GM12878 (cell line): ENCODE data around the gene SMAD5. TPM values are rescaled to one million over a fixed set of nuclear protein-coding genes. Genes with fewer than 3 reads are reported as not detected.

Experiments
- ATAC-seq: fragments of 200-7000 bp; cut with Tn5 transposase; 3 replicates; pipeline ENCODE4 v1.9.1; 2020; ENCODE audit warnings: mild to moderate bottlenecking, moderate library complexity
- BruUV-seq: library from RNA; stranded (reverse); fragments of 400-500 nt; replicated peaks from 2 replicates; lab custom pipeline; 2021; lab: Mats Ljungman, UMichigan
- CTCF ChIA-PET: fragments of 300-600 bp; sonication (Branson Sonifier 250); formaldehyde crosslinking; extraction: SDS; loops from one replicate; lab custom pipeline; 2021; ENCODE audit warnings: inconsistent platforms; lab: Yijun Ruan, JAX
- POLR2A ChIA-PET: fragments of 350-600 bp; formaldehyde crosslinking; extraction: SDS; loops from one replicate; lab custom pipeline; 2021; ENCODE audit warnings: inconsistent platforms; lab: Charles Lee
- RAD21 ChIA-PET: fragments of 300-600 bp; sonication (Branson Sonifier 250); formaldehyde crosslinking; loops from one replicate; lab custom pipeline; 2023; ENCODE audit warnings: antibody characterized with exemption; ENCODE audit not compliant: unreplicated experiment; lab: Charles Lee
- SMC1A ChIA-PET: fragments of 300-600 bp; sonication (Branson Sonifier 250); formaldehyde crosslinking; loops from one replicate; lab custom pipeline; 2023; ENCODE audit not compliant: unreplicated experiment, uncharacterized antibody; lab: Charles Lee
- DNase-seq: peaks from one replicate; pipeline ENCODE4 v3.0.0-alpha.2; 2011; ENCODE audit warnings: low read depth, low spot score
- FAIRE-seq: peaks from 3 replicates; lab custom pipeline; 2011; peaks lifted over from hg19 to GRCh38; lab: Jason Lieb, UNC
- H2AFZ ChIP-seq: 2 replicates; pipeline ENCODE4 v1.6.0; 2011; ENCODE audit warnings: low read depth, low read length, control low read depth; ENCODE audit not compliant: control insufficient read depth
- H3K27ac ChIP-seq: 2 replicates; pipeline ENCODE4 v1.5.1; 2011; ENCODE audit warnings: control low read depth; ENCODE audit not compliant: control insufficient read depth, insufficient read depth
- H3K27me3 ChIP-seq, 2 experiments: replicated peaks in 1 of 2; 2 replicates each; pipeline versions ENCODE4 v1.6.0 to v1.6.1; 2011; ENCODE audit warnings: low read length in 1 of 2; ENCODE audit not compliant: control insufficient read depth in 2 of 2, insufficient read depth in 2 of 2
- H3K36me3 ChIP-seq, 2 experiments: 2 replicates each; pipeline ENCODE4 v1.5.1; 2011; ENCODE audit warnings: low read length in 1 of 2; ENCODE audit not compliant: control insufficient read depth in 2 of 2, insufficient read depth in 2 of 2
- H3K4me1 ChIP-seq: 2 replicates; pipeline ENCODE4 v1.6.1; 2011; ENCODE audit warnings: mild to moderate bottlenecking, low read length, moderate library complexity, mixed read lengths; ENCODE audit not compliant: control insufficient read depth, insufficient read depth
- H3K4me2 ChIP-seq: 2 replicates; pipeline ENCODE4 v1.6.0; 2011; ENCODE audit warnings: control low read depth; ENCODE audit not compliant: control insufficient read depth, insufficient read depth
- H3K4me3 ChIP-seq: fragments of 200-600 bp; sonication (generic); 2 replicates; pipeline ENCODE4 v1.5.1; 2016
- H3K79me2 ChIP-seq: 2 replicates; pipeline ENCODE4 v1.6.0; 2011; ENCODE audit warnings: low read length; ENCODE audit not compliant: control insufficient read depth, insufficient read depth
- H3K9ac ChIP-seq: 2 replicates; pipeline ENCODE4 v1.8.0; 2011; ENCODE audit warnings: low read length, control low read depth, mixed read lengths; ENCODE audit not compliant: control insufficient read depth, insufficient read depth
- H3K9me3 ChIP-seq: replicated peaks from 3 replicates; pipeline ENCODE4 v1.5.1; 2011; ENCODE audit warnings: mild to moderate bottlenecking, low read length; ENCODE audit not compliant: control insufficient read depth, insufficient read depth
- H4K20me1 ChIP-seq: 2 replicates; pipeline ENCODE4 v1.6.0; 2011; ENCODE audit not compliant: control insufficient read depth, insufficient read depth
- BCL3 ChIP-seq: IDR thresholded peaks from 2 replicates; pipeline ENCODE4 v1.6.1; 2011; ENCODE audit warnings: borderline replicate concordance, low read depth, mild to moderate bottlenecking, moderate library complexity, low read length; ENCODE audit not compliant: insufficient read depth, poor library complexity, severe bottlenecking
- CBX3 ChIP-seq: fragments of 200-600 bp; sonication (generic); IDR thresholded peaks from 2 replicates; pipeline ENCODE4 v1.6.1; 2016; ENCODE audit warnings: low read depth, borderline replicate concordance
- CHD1 ChIP-seq: IDR thresholded peaks from 2 replicates; pipeline ENCODE4 v1.6.1; 2012; ENCODE audit warnings: low read depth, low read length, improper control_type of control experiment
- E4F1 ChIP-seq: fragments of 450-650 bp; IDR thresholded peaks from 2 replicates; pipeline ENCODE4 v1.6.1; 2018; ENCODE audit warnings: borderline replicate concordance, mild to moderate bottlenecking; ENCODE audit not compliant: partially characterized antibody
- HDAC2 ChIP-seq: fragments of 200-600 bp; sonication (generic); IDR thresholded peaks from 2 replicates; pipeline ENCODE4 v1.6.1; 2017
- IRF5 ChIP-seq: fragments of 450-650 bp; IDR thresholded peaks from 2 replicates; pipeline ENCODE4 v1.6.1; 2017; ENCODE audit warnings: borderline replicate concordance
- NFIC ChIP-seq: IDR thresholded peaks from 2 replicates; pipeline ENCODE4 v1.6.1; 2012; ENCODE audit warnings: low read depth, mild to moderate bottlenecking, inconsistent platforms, low read length, moderate library complexity
- NR2C2 ChIP-seq: IDR thresholded peaks from 2 replicates; pipeline ENCODE4 v1.6.1; 2011; ENCODE audit warnings: borderline replicate concordance, low read depth; ENCODE audit not compliant: control insufficient read depth, insufficient read length
- PKNOX1 ChIP-seq: fragments of 450-650 bp; IDR thresholded peaks from 2 replicates; pipeline ENCODE4 v1.6.1; 2016; ENCODE audit warnings: mild to moderate bottlenecking
- PML ChIP-seq: IDR thresholded peaks from 2 replicates; pipeline ENCODE4 v1.6.1; 2012; ENCODE audit warnings: low read length, inconsistent platforms
- POLR2A ChIP-seq: IDR thresholded peaks from 2 replicates; pipeline ENCODE4 v1.6.1; 2011; ENCODE audit warnings: low read depth, mild to moderate bottlenecking, low read length
- RAD21 ChIP-seq: IDR thresholded peaks from 2 replicates; pipeline ENCODE4 v1.6.1; 2011; ENCODE audit warnings: mild to moderate bottlenecking, low read depth, low read length, moderate library complexity; ENCODE audit not compliant: insufficient read depth
- RUNX3 ChIP-seq: IDR thresholded peaks from 2 replicates; pipeline ENCODE4 v1.6.1; 2012; ENCODE audit warnings: low read length, inconsistent platforms
- SIN3A ChIP-seq: IDR thresholded peaks from 2 replicates; pipeline ENCODE4 v1.6.1; 2012; ENCODE audit warnings: low read depth, low read length, improper control_type of control experiment
- TBL1XR1 ChIP-seq: IDR thresholded peaks from 2 replicates; pipeline ENCODE4 v1.6.1; 2012; ENCODE audit warnings: low read depth, low read length, improper control_type of control experiment
- TCF3 ChIP-seq: IDR thresholded peaks from 2 replicates; pipeline ENCODE4 v1.6.1; 2012; ENCODE audit warnings: low read depth, mild to moderate bottlenecking, low read length, borderline replicate concordance; ENCODE audit not compliant: insufficient read depth
- ZNF217 ChIP-seq: fragments of 450-650 bp; IDR thresholded peaks from 2 replicates; pipeline ENCODE4 v1.6.1; 2017; ENCODE audit warnings: antibody characterized with exemption, mild to moderate bottlenecking
- WGBS: methylation state at CpG from one replicate; pipeline ENCODE4 v1.1.6; 2016; ENCODE audit warnings: low lambda C conversion rate; ENCODE audit not compliant: insufficient replicate concordance, insufficient coverage; ENCODE audit errors: missing lambda C conversion rate; 5-methylcytosine and 5-hydroxymethylcytosine counted together
- in situ Hi-C: fragments of 300-500 bp; cut with MboI; formaldehyde crosslinking; loops from 9 replicates; pipeline ENCODE4 v1.14.3; 2018; ENCODE audit warnings: mixed read lengths
- intact Hi-C: fragments of 100-400 bp; cut with micrococcal nuclease; formaldehyde crosslinking; loops from one replicate; pipeline ENCODE4 v1.14.2; 2022; ENCODE audit not compliant: unreplicated experiment
- polyA plus RNA-seq, 11 experiments: library from polyadenylated mRNA; depleted of rRNA in 4 of 11; unstranded in 6 of 11; stranded (reverse) in 5 of 11; fragments of >200 nt; fragmentation: Nextera tagmentation in 4 of 11; fragmentation: Illumina TruSeq in 1 of 11; extraction: Ambion mirVana in 4 of 11; extraction: Trizol in 1 of 11; gene quantifications; 1 replicate in 1 of 11; 2 replicates in 10 of 11; pipeline versions ENCODE4 v1.2.1 to v1.2.3, GENCODE V29; 2011 to 2016; ENCODE audit warnings: inconsistent platforms in 2 of 11, missing spikeins in 2 of 11, low read depth in 1 of 11
- total RNA-seq, 4 experiments: library from RNA; depleted of rRNA in 3 of 4; stranded (reverse); fragments of >200 nt in 3 of 4; fragmentation: Illumina TruSeq in 1 of 4; extraction: Trizol in 1 of 4; gene quantifications; 2 replicates each; pipeline versions ENCODE4 v1.2.1 to v1.2.3, GENCODE V29; 2013 to 2021
- TF ChIP-seq, protein P1 (sequence below): fragments of 450-650 bp; IDR thresholded peaks from 2 replicates; pipeline ENCODE4 v1.6.1; 2014; ENCODE audit warnings: mild to moderate bottlenecking

SMAD5 gene
- total and polyA plus RNA-seq, 10 of the 15 experiments (the other 5 are each of a cell fraction or from before 2014, with no cell fraction given): 3.6 to 40.6 (median 11.7) TPM

DNA sequence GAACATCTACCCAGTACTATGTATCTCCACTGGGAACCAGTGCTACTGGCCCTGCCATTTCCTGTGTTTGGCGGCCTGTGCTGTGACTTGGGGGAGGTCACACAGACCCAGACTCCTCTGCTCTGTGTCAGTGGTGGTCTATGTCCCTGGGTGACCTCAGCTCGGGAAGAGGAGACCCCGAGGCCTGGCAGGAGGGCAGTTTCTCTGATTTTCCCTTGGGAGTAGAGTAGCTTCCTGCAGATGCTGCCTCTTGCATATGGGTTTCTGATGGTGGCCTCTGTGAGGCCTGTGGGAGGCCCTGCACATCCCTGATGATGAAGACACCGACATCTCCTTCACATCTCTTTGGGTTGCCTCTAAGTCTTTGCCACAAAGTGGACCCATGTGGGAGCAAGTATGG lies 73.3 kb downstream of the SMAD5 start (continued):
- TF ChIP-seq E4F1: no peak
- TF ChIP-seq IRF5: no peak
- TF ChIP-seq NFIC: no peak
- TF ChIP-seq HDAC2: no peak
- TF ChIP-seq PKNOX1: no peak
- no peak for TF ChIP-seq TBL1XR1
- TF ChIP-seq NR2C2: no peak

DNA sequence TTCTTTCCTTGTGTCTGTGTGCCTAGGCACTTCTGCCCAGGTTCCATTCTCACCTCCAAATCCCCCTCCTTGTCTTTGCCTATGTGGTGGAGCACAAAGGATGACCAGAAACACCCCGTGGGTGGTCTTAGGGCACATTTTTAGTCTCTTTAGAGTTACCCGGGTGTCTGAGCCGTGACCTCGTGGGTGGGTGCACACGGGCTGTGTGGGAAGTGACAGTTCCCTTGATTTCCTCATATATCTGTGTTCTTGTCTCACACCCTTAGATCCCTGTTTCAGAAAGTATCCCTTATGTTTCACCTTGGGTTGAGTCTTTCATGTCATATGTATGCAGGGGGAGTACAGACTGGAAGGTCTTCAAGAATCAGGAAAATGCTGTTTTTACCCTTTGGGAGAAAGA lies 73.7 kb downstream of the SMAD5 start:
- 0% methylated on average over 5 of the region's 5 CpGs for WGBS
- ChIA-PET POLR2A (no interaction called here), RAD21 (no interaction called here), SMC1A (interaction anchor here (0.5 kb wide), 1 partner anchor 33 kb away, joined by 4 read pairs; no protein-coding TSS in a partner anchor), CTCF (no interaction called here)
- Histone ChIP-seq H3K27ac (no peak overlapping the region), H3K36me3 (no peaks in the 10 kb centered on the region), H2AFZ (no peak overlapping the region), H3K4me3 (no peak overlapping the region), H3K27me3 (peaks cover 0 to 2% of the 10 kb centered on the region in 2 experiments; a peak in 2 of 4 replicates), H3K79me2 (no peaks in the 10 kb centered on the region), H4K20me1 (no peaks in the 10 kb centered on the region; the same call in 1 of the 2 replicates), H3K4me2 (no peak overlapping the region), H3K9me3 (no peaks in the 10 kb centered on the region), H3K9ac (no peak overlapping the region), H3K4me1 (no peaks in the 10 kb centered on the region)
- ATAC-seq (no peak), FAIRE-seq (no peak), DNase-seq (no peak)
- no TSS peak for BruUV-seq
- in situ Hi-C loops: no loop called here
- intact Hi-C loops: no loop called here
- TF ChIP-seq RAD21 (no peak), ZNF217 (no peak), SIN3A (no peak), CBX3 (no peak), RUNX3 (no peak), BCL3 (no peak), CHD1 (no peak), TCF3 (no peak), POLR2A (no peak), PML (no peak)
- TF ChIP-seq, protein P1, sequence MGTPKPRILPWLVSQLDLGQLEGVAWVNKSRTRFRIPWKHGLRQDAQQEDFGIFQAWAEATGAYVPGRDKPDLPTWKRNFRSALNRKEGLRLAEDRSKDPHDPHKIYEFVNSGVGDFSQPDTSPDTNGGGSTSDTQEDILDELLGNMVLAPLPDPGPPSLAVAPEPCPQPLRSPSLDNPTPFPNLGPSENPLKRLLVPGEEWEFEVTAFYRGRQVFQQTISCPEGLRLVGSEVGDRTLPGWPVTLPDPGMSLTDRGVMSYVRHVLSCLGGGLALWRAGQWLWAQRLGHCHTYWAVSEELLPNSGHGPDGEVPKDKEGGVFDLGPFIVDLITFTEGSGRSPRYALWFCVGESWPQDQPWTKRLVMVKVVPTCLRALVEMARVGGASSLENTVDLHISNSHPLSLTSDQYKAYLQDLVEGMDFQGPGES: no peak
